Measurements from ENCODE around the gene DSCAML1. TPM values are rescaled to one million over a fixed set of nuclear protein-coding genes. Genes with fewer than 3 reads are reported as not detected.

The DSCAML1 gene
- total and polyA plus RNA-seq, 10 of the 15 experiments (the other 5 are each of a cell fraction or from before 2014, with no cell fraction given) = 0.03 to 0.18 (median 0.06) TPM; not detected in 1

GRCh38 chr11:117606211-117606610 lies 190.8 kb downstream of the DSCAML1 start:
- H3K9me3 ChIP-seq (replicated peaks; ENCODE audit: control insufficient read depth, insufficient read depth, low read length) = no peaks in the 10 kb centered on the region
- ATAC-seq (peak; percentile 88), FAIRE-seq (peak; percentile 66), DNase-seq (ENCODE audit: low read depth, low spot score) (peak; percentile 62)
- no peaks in the 10 kb centered on the region for H3K79me2 ChIP-seq (ENCODE audit: control insufficient read depth, insufficient read depth, low read length)
- no peak overlapping the region for H3K4me3 ChIP-seq
- H3K36me3 ChIP-seq (ENCODE audit: control insufficient read depth in 2 of 2, insufficient read depth in 2 of 2, low read length in 1 of 2) = no peaks in the 10 kb centered on the region
- no peaks in the 10 kb centered on the region for H4K20me1 ChIP-seq (ENCODE audit: control insufficient read depth, insufficient read depth)
- POLR2A ChIA-PET = interaction anchor here (1.1 kb wide), 1 partner anchor 18 kb away, joined by 5 read pairs; no protein-coding TSS in a partner anchor
- 3% methylated on average over 5 of the region's 5 CpGs for WGBS (ENCODE audit: insufficient coverage, insufficient replicate concordance, low lambda C conversion rate, missing lambda C conversion rate)
- in situ Hi-C loops (cut with MboI) = no loop called here
- no peak overlapping the region for H2AFZ ChIP-seq (ENCODE audit: control insufficient read depth, low read depth, low read length)
- H3K4me1 ChIP-seq (ENCODE audit: control insufficient read depth, insufficient read depth, low read length) = peaks cover 36% of the 10 kb centered on the region
- SMC1A ChIA-PET (ENCODE audit: uncharacterized antibody, unreplicated experiment) = interaction anchor here (1.0 to 2.2 kb wide), 5 partner anchors 9 to 84 kb away, joined by 3 to 9 read pairs (median 4); no protein-coding TSS in a partner anchor
- no TSS peak for BruUV-seq (replicated peaks)
- intact Hi-C loops (cut with micrococcal nuclease; ENCODE audit: unreplicated experiment) = loop anchor here (5.0 kb wide), 1 partner anchor 211 kb away; no protein-coding TSS in a partner anchor
- RAD21 ChIA-PET (ENCODE audit: unreplicated experiment) = interaction anchor here (0.6 to 1.9 kb wide), 10 partner anchors 15 to 331 kb away, joined by 3 to 6 read pairs (median 5); no protein-coding TSS in a partner anchor
- H3K4me2 ChIP-seq (ENCODE audit: control insufficient read depth, insufficient read depth) = peak overlapping the region; percentile 56
- CTCF ChIA-PET = interaction anchor here (0.7 to 3.2 kb wide), 5 partner anchors 12 to 203 kb away, joined by 3 to 29 read pairs (median 6); no protein-coding TSS in a partner anchor
- H3K27me3 ChIP-seq (replicated peaks in 1 of 2; ENCODE audit: control insufficient read depth in 2 of 2, insufficient read depth in 2 of 2, low read length in 1 of 2) = no peaks in the 10 kb centered on the region
- no peak overlapping the region for H3K9ac ChIP-seq (ENCODE audit: control insufficient read depth, insufficient read depth, low read length)
- H3K27ac ChIP-seq (ENCODE audit: control insufficient read depth, insufficient read depth) = peak overlapping the region; percentile 54; the same call in 1 of the 2 replicates
- TF ChIP-seq IKZF1 (conservative IDR thresholded peaks at IDR 0.05) = peak; percentile 36; the same call in 1 of the 2 replicates
- TF ChIP-seq IRF5 (IDR thresholded peaks at IDR 0.05; ENCODE audit: borderline replicate concordance) = no peak
- no peak for TF ChIP-seq FOXM1 (IDR thresholded peaks at IDR 0.05; ENCODE audit: low read depth, low read length)
- TF ChIP-seq ZNF24 (IDR thresholded peaks at IDR 0.05) = 0 out of 2 replicates have a peak, but pooled peaks have one; percentile 27
- TF ChIP-seq JUNB (IDR thresholded peaks at IDR 0.05) = no peak; the same call in 1 of the 2 replicates
- no peak for TF ChIP-seq NKRF (conservative IDR thresholded peaks at IDR 0.05)
- no peak for TF ChIP-seq ZNF217 (IDR thresholded peaks at IDR 0.05)
- TF ChIP-seq ELK1 (IDR thresholded peaks at IDR 0.05; ENCODE audit: low read depth, low read length) = 0 out of 2 replicates have a peak, but pooled peaks have one; percentile 21
- TF ChIP-seq NRF1 (conservative IDR thresholded peaks at IDR 0.05; ENCODE audit: low read depth, low read length) = no peak
- no peak for TF ChIP-seq MXI1 (IDR thresholded peaks at IDR 0.05; ENCODE audit: low read depth, low read length)
- TF ChIP-seq IRF4 (IDR thresholded peaks at IDR 0.05; ENCODE audit: low read depth, low read length) = peak; percentile 71
- no peak for TF ChIP-seq NBN (IDR thresholded peaks at IDR 0.05)
- no peak for TF ChIP-seq CHD4 (IDR thresholded peaks at IDR 0.05)
- TF ChIP-seq SRF (IDR thresholded peaks at IDR 0.05; ENCODE audit: low read depth in 2 of 2, low read length in 2 of 2) = no peak
- TF ChIP-seq EZH2 (IDR thresholded peaks at IDR 0.05; ENCODE audit: borderline replicate concordance, control insufficient read depth, low read depth, low read length) = no peak
- TF ChIP-seq SMAD5 (IDR thresholded peaks at IDR 0.05; ENCODE audit: low read depth) = no peak
- TF ChIP-seq SIN3A (IDR thresholded peaks at IDR 0.05; ENCODE audit: low read depth, low read length) = no peak
- no peak for TF ChIP-seq KLF5 (IDR thresholded peaks at IDR 0.05; ENCODE audit: partially characterized antibody)
- no peak for TF ChIP-seq EP300 (IDR thresholded peaks at IDR 0.05; ENCODE audit: borderline replicate concordance in 1 of 2, control insufficient read depth in 1 of 2, low read depth in 2 of 2, low read length in 2 of 2)
- no peak for TF ChIP-seq CHD1 (IDR thresholded peaks at IDR 0.05; ENCODE audit: low read depth, low read length)
- TF ChIP-seq EGR1 (IDR thresholded peaks at IDR 0.05; ENCODE audit: borderline replicate concordance in 1 of 2, low read depth in 2 of 2, low read length in 2 of 2) = 0 out of 3 replicates have a peak, but pooled peaks of 1 of the 2 experiments have one; percentile 4
- no peak for TF ChIP-seq BRCA1 (IDR thresholded peaks at IDR 0.05; ENCODE audit: low read depth, low read length)

Data from GM12878 (cell line).